H4 (cell line): ENCODE measurements around the gene RAB25. TPM values are rescaled to one million over a fixed set of nuclear protein-coding genes. Genes with fewer than 3 reads are reported as not detected.

Source experiments
- DNase-seq: peaks from one replicate; pipeline ENCODE4 v3.0.0-alpha.2; 2015; ENCODE audit warnings: low spot score
- total RNA-seq: library from RNA; depleted of rRNA; stranded (reverse); fragments of >200 nt; shearing (Covaris generic); gene quantifications from 2 replicates; pipeline ENCODE4 v1.2.3, GENCODE V29; 2014

RAB25 gene
- total RNA-seq, 1 experiment from 2014 or later: 0.19 TPM

GRCh38 chr1:156078728-156079127 is 17.8 kb downstream of the RAB25 start:
- DNase-seq: no peak

DNA sequence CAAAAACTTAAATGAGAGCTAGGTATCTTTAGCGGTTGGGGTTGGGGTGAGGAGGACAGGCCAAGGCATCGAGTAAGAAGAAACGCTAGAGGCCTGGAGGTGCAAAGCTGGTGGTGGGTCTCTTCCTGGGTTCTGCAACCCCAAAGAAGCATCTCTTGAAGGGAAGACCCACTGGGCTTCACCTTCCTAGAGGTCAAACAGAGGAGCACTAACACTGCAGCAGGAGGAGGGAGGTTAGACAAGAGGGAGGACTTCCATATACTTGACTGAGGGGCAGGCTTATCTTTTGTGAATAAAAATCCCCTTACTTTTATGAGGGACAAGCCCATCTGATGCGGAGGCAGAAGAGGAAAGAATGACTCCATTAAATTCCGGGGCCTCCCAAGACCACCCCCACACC is 18.8 kb downstream of the RAB25 start:
- DNase-seq: no peak

- no peak for DNase-seq
Measured at GRCh38 chr1:156080241-156080862, 19.4 kb downstream of the RAB25 start.

- no peak for DNase-seq
Measured at GRCh38 chr1:156080863-156081179, 19.9 kb downstream of the RAB25 start.

DNA sequence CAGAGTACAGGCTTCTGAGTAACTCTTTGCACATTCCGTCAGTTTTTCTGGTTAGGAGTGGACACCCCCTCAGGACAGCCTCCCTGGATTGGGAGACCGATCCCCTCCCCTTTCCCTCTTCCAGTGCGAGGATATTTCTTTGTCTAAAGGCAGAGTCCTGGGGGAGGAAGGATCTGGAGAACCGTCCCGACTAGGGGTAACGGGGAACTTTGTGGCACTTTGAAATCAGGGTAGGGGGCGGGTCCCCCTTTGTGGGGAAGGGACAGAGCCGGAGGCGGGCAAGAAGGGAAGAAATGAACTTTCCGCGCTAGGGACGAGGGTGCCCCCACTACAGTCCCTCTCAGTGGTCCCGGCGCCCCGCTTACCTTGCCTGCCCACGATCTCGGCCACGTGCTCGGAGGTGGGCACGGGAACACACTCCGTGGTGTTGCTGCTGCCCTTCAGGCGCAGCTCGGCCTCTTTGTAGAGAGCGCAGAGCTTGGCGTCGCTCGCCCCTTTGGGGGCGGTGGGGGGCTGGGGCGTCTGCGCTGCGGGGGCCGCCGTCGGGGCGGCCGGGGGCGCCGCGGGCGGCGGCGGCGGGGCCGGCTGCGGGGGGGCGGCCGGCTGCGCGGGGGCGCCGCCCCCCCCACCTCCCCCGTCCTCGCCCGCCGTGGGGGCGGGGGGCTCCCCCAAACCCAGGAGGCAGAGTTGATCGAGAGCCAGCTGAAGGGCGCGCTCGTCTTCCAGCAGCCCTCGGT is 20.4 kb downstream of the RAB25 start:
- DNase-seq: no peak

GRCh38 chr1:156081917-156082308 is 21.0 kb downstream of the RAB25 start:
- no peak for DNase-seq

GRCh38 chr1:156082309-156083091 is 21.5 kb downstream of the RAB25 start, which contains the start of gene MEX3A:
Gene MEX3A, minus strand, starts transcription at chr1:156082465. Its CDS starts 467 bp downstream, at chr1:156081998.
- DNase-seq: peak; percentile 42

DNA sequence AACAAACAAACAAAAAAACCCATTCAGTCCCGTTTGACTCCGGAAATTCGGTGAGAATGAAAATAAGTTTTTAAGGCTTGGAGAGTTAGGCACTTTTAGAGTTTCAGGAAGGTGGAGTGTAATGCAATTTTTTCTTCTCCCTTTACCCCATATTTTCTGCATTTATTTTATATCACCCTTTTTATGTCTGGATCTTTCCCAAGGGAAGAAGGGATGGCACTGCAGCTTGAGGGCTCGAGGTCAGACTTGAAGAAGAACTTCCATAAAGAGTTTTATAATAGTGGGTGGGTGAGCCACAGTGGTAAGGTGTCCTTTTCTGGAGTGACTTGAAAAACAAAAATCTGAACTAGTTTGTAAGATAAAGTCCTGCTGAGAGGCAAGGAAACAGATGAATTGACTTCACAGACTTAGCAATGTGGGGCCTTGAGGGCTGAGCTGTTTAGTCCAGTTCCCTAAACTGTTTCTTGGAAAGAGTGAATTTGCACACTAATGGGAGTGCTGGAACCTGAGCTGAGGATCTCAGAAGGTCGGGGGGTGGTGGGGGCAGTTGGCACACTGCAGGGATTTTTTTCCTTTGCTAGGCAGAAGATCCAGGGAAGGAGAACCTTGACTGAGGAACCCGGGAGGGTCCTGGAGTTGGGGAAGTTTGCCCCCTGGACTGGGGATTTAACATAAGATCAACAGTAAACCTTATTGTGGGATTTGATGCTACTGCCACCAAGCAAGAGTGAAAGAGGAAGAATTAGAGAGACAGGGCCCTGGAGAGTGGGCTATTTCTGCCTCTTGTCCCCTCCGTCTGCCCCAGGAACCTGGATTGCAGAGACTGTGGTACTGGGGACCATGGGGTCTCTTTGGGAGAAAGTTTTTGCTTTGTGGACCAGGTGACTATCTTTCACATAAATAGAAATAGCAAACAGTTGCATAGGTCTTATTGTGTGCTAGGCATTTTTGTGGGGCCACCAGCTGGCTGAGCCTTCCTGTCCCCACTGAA is 23.1 kb downstream of the RAB25 start:
- DNase-seq: no peak

DNA sequence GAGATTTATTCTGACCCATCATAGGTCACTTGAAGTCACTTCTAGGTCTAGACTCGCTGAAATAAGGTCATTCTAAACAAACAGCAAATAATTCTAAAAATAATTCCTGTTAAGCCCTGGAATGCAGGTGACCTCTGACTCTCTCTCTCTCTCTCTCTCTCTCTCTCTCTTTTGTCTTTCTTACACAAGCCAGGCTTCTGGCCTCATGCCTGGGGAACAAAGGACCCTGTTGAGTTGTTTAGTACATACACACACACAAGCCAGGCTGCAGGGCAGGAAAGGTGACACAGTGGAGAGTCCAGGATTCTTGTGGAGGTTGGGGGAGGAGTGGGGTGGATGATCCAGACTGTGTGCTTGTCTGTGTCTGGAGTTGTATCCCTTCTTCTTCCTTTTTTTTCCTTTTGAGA is 25.3 kb downstream of the RAB25 start:
- DNase-seq: peak; percentile 36

DNA sequence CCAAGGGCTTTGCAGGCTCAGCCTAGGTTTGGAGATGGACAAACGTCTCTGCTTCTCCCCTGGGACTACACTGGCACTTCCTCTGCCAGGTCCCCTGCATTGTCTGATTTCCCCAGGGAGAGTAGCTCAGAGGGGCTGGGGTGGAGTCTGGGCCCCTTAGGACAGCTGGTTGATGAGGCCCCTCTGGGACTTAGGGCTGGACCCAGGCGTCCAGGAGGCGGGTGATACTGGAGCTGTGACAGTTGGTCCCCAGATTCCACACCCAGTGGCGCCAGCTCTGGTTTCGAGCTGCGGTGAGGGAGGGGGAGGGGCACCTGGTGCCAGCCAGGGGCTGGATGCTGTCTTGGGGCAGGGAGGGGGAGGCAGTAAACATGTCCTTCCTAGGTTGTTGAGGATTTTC is 28.7 kb downstream of the RAB25 start:
- DNase-seq: no peak

- no peak for DNase-seq
Measured at GRCh38 chr1:156090138-156090839, 29.3 kb downstream of the RAB25 start.

- DNase-seq: peak; percentile 69
Measured at GRCh38 chr1:156090840-156091188, 29.9 kb downstream of the RAB25 start.

- DNase-seq: no peak
Measured at GRCh38 chr1:156091610-156092009, 30.6 kb downstream of the RAB25 start.

- no peak for DNase-seq
Measured at GRCh38 chr1:156095906-156096508, 35.0 kb downstream of the RAB25 start.

DNA sequence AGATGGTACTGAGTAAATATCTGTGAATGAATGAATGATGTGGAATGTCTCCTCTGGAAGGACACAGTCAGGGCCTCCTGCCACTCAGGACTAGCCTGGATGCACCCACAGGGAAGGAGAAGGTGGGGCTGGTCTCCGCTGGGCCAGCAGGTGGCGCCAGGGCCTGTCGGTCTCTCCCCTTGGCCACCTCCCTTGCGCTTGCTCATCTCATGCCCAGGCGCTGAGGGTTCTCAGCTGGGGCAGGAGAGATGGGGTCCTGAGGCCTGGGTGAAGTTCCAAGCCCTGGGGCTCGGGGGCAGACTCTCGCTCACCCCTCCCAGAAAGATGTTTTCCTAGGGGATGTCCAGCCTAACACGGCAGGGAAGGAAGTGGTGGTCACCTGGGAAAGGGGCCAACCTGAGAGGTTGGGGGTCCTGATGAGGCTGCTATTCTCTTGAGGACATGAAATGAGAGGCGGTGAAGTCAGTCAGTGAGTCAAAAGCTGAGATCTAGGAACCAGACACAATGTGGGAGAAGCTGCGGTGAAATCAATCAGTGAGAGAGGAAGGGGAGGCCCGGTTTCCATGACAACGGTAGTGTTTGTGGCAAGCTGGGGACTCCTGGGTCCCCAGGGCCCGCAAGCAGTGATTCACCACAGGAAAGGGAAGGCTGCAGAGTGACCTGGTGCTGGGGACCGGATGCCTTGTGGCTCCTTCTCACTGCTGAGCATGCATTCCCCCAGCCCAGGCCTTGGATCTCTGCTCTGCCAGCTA is 35.9 kb downstream of the RAB25 start:
- DNase-seq: peak; percentile 80

GRCh38 chr1:156097499-156098178 is 36.7 kb downstream of the RAB25 start:
- no peak for DNase-seq

DNA sequence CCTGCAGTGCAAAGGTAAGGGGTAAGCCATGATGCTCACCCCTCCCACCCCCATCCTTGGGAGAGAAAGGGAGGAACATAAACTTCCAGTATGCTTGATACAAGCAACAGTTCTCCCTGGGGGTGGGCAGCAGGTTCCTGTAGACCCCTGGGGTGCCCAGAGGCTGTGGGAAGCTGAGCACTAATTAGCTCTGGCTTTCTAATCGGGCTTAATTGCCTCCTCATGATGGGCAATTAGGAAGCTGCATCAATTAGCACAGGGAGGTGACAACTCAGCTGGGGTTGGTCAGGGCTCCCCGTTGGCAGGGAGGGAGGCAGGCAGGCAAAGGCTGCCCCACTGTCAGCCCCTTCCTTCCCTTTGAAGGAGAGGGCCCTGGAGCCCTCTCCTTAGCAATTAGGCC is 37.8 kb downstream of the RAB25 start:
- DNase-seq: no peak

DNA sequence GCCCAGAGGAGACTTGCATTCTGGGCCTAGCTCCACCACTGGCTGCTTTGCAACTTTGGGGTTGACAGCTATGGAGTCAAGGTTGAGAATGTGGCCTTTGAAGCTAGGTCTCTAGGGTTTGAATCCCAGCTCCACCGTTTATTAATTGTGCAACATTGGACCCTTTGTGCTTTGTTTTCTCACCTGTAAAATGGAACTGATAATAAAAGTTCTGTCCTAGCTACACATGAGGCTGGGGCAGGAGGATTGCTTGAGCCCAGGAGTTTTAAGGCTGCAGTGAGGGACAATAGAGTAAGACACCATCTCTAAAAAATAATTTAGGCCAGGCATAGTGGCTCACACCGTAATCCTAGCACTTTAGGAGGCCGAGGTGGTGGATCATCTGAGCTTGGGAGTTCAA is 38.3 kb downstream of the RAB25 start:
- DNase-seq: no peak
